HCT116 (cell line): ENCODE data around the gene AARSD1.

Experiments
- CEBPB ChIP-seq: IDR thresholded peaks from 2 replicates; pipeline ENCODE4 v1.6.1; 2012; ENCODE audit warnings: low read depth
- EGR1 ChIP-seq: IDR thresholded peaks from 2 replicates; pipeline ENCODE4 v1.6.1; 2012; ENCODE audit warnings: low read depth
- POLR2A ChIP-seq: IDR thresholded peaks from 2 replicates; pipeline ENCODE4 v1.7.0; 2011; ENCODE audit warnings: borderline replicate concordance; ENCODE audit not compliant: insufficient read depth, insufficient read length; ENCODE audit errors: extremely low read depth
- POLR2AphosphoS5 ChIP-seq: IDR thresholded peaks from 2 replicates; pipeline ENCODE4 v1.6.1; 2011; ENCODE audit warnings: mild to moderate bottlenecking, low read depth, low read length, moderate library complexity
- SIN3A ChIP-seq: IDR thresholded peaks from 2 replicates; pipeline ENCODE4 v1.6.1; 2012; ENCODE audit warnings: low read depth
- SP1 ChIP-seq: IDR thresholded peaks from 2 replicates; pipeline ENCODE4 v1.6.1; 2012; ENCODE audit warnings: low read depth
- SRF ChIP-seq: IDR thresholded peaks from 2 replicates; pipeline ENCODE4 v1.6.1; 2012; ENCODE audit warnings: low read depth
- YY1 ChIP-seq: IDR thresholded peaks from 2 replicates; pipeline ENCODE4 v1.6.1; 2011; ENCODE audit warnings: low read length, low read depth, moderate library complexity, mild to moderate bottlenecking; ENCODE audit not compliant: insufficient replicate concordance; ENCODE audit errors: extremely low read depth
- ZFX ChIP-seq: fragments of 450-650 bp; IDR thresholded peaks from 2 replicates; pipeline ENCODE4 v1.6.1; 2017
- TF ChIP-seq, protein P1 (sequence below), 3 experiments: fragments of 200-600 bp in 1 of 3; sonication (generic) in 1 of 3; IDR thresholded peaks in 2 of 3; conservative IDR thresholded peaks in 1 of 3; 2 replicates each; pipeline ENCODE4 v1.5.1; 2012 to 2017; ENCODE audit warnings: low read depth in 2 of 3, low read length in 2 of 3, antibody characterized with exemption in 1 of 3, borderline replicate concordance in 1 of 3, control low read depth in 1 of 3, mild to moderate bottlenecking in 1 of 3, mixed read lengths in 1 of 3, mixed run types in 1 of 3, moderate library complexity in 1 of 3; ENCODE audit not compliant: insufficient read depth in 1 of 3
- TF ChIP-seq, protein P2 (sequence below): IDR thresholded peaks from 2 replicates; pipeline ENCODE4 v1.6.1; 2011; ENCODE audit warnings: mild to moderate bottlenecking, low read length, moderate library complexity; ENCODE audit not compliant: insufficient replicate concordance; ENCODE audit errors: extremely low read depth
- TF ChIP-seq, protein P3 (sequence below): IDR thresholded peaks from 2 replicates; pipeline ENCODE4 v1.6.1; 2012; ENCODE audit warnings: low read depth
- TF ChIP-seq, protein P4 (sequence below): IDR thresholded peaks from 2 replicates; pipeline ENCODE4 v1.6.1; 2012
- TF ChIP-seq, protein P5 (sequence below): IDR thresholded peaks from 2 replicates; pipeline ENCODE4 v1.6.1; 2012

DNA sequence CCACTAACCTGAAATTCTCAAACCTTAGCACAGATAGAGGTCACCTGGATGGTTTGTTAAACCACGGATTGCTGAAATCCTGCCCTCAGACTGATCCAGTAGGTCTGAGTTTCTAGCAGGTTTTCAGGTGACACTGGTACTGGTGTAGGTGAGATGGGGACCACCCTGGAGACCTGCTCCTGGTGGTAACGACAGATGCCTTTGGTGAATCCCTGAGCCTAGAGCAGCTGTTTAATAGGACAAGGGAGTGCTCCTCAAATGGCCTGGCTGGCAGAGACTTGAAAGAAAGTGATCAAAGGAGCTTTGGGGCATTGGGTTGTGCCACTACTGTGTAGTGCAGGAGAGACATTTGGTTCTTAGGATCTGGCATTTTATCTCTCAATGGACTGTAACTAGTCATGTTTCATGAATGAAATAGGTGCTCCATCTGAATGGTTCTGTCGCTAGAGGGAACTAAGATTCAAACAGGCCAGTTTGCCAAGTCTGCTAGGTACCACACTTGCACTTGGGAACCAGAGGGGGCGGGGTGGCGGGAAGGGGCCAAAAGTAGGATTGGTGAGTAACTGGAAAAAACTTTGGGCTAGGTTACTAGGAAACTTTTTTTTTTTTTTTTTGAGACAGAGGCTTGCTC, 39.4 kb upstream of the AARSD1 start:
- TF ChIP-seq POLR2A (no peak), ZFX (no peak), SRF (no peak), EGR1 (no peak), SIN3A (peak; percentile 53; the same call in 1 of the 2 replicates), POLR2AphosphoS5 (peak; percentile 34; the same call in 1 of the 2 replicates), CEBPB (no peak), YY1 (peak; percentile 19), SP1 (peak; percentile 23; the same call in 1 of the 2 replicates)
- TF ChIP-seq, protein P1, sequence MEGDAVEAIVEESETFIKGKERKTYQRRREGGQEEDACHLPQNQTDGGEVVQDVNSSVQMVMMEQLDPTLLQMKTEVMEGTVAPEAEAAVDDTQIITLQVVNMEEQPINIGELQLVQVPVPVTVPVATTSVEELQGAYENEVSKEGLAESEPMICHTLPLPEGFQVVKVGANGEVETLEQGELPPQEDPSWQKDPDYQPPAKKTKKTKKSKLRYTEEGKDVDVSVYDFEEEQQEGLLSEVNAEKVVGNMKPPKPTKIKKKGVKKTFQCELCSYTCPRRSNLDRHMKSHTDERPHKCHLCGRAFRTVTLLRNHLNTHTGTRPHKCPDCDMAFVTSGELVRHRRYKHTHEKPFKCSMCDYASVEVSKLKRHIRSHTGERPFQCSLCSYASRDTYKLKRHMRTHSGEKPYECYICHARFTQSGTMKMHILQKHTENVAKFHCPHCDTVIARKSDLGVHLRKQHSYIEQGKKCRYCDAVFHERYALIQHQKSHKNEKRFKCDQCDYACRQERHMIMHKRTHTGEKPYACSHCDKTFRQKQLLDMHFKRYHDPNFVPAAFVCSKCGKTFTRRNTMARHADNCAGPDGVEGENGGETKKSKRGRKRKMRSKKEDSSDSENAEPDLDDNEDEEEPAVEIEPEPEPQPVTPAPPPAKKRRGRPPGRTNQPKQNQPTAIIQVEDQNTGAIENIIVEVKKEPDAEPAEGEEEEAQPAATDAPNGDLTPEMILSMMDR (IDR thresholded peaks at IDR 0.05 in 2 of 3, conservative IDR thresholded peaks at IDR 0.05 in 1 of 3; ENCODE audit: borderline replicate concordance in 1 of 3, insufficient read depth in 1 of 3, low read depth in 2 of 3, low read length in 2 of 3), result peak in 2 of 3 experiments; percentile 23 to 31; a peak in 2 of 6 replicates
- TF ChIP-seq, protein P2, sequence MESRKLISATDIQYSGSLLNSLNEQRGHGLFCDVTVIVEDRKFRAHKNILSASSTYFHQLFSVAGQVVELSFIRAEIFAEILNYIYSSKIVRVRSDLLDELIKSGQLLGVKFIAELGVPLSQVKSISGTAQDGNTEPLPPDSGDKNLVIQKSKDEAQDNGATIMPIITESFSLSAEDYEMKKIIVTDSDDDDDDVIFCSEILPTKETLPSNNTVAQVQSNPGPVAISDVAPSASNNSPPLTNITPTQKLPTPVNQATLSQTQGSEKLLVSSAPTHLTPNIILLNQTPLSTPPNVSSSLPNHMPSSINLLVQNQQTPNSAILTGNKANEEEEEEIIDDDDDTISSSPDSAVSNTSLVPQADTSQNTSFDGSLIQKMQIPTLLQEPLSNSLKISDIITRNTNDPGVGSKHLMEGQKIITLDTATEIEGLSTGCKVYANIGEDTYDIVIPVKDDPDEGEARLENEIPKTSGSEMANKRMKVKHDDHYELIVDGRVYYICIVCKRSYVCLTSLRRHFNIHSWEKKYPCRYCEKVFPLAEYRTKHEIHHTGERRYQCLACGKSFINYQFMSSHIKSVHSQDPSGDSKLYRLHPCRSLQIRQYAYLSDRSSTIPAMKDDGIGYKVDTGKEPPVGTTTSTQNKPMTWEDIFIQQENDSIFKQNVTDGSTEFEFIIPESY, result no peak
- TF ChIP-seq, protein P3, sequence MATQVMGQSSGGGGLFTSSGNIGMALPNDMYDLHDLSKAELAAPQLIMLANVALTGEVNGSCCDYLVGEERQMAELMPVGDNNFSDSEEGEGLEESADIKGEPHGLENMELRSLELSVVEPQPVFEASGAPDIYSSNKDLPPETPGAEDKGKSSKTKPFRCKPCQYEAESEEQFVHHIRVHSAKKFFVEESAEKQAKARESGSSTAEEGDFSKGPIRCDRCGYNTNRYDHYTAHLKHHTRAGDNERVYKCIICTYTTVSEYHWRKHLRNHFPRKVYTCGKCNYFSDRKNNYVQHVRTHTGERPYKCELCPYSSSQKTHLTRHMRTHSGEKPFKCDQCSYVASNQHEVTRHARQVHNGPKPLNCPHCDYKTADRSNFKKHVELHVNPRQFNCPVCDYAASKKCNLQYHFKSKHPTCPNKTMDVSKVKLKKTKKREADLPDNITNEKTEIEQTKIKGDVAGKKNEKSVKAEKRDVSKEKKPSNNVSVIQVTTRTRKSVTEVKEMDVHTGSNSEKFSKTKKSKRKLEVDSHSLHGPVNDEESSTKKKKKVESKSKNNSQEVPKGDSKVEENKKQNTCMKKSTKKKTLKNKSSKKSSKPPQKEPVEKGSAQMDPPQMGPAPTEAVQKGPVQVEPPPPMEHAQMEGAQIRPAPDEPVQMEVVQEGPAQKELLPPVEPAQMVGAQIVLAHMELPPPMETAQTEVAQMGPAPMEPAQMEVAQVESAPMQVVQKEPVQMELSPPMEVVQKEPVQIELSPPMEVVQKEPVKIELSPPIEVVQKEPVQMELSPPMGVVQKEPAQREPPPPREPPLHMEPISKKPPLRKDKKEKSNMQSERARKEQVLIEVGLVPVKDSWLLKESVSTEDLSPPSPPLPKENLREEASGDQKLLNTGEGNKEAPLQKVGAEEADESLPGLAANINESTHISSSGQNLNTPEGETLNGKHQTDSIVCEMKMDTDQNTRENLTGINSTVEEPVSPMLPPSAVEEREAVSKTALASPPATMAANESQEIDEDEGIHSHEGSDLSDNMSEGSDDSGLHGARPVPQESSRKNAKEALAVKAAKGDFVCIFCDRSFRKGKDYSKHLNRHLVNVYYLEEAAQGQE, result no peak
- TF ChIP-seq, protein P4, sequence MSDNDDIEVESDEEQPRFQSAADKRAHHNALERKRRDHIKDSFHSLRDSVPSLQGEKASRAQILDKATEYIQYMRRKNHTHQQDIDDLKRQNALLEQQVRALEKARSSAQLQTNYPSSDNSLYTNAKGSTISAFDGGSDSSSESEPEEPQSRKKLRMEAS, result no peak
- TF ChIP-seq, protein P5, sequence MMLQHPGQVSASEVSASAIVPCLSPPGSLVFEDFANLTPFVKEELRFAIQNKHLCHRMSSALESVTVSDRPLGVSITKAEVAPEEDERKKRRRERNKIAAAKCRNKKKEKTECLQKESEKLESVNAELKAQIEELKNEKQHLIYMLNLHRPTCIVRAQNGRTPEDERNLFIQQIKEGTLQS, result no peak
